ENCODE data around the gene CCL22.

DNA sequence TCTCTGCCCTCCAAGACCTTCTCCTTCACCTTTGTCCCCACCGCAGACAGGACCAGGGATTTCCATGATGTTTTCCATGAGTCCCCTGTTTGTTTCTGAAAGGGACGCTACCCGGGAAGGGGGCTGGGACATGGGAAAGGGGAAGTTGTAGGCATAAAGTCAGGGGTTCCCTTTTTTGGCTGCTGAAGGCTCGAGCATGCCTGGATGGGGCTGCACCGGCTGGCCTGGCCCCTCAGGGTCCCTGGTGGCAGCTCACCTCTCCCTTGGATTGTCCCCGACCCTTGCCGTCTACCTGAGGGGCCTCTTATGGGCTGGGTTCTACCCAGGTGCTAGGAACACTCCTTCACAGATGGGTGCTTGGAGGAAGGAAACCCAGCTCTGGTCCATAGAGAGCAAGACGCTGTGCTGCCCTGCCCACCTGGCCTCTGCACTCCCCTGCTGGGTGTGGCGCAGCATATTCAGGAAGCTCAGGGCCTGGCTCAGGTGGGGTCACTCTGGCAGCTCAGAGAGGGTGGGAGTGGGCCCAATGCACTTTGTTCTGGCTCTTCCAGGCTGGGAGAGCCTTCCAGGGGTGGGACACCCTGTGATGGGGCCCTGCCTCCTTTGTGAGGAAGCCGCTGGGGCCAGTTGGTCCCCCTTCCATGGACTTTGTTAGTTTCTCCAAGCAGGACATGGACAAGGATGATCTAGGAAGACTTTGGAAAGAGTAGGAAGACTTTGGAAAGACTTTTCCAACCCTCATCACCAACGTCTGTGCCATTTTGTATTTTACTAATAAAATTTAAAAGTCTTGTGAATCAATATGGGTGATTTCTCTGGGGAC lies 25.9 kb downstream of the CCL22 start:
- TF ChIP-seq, protein P1, sequence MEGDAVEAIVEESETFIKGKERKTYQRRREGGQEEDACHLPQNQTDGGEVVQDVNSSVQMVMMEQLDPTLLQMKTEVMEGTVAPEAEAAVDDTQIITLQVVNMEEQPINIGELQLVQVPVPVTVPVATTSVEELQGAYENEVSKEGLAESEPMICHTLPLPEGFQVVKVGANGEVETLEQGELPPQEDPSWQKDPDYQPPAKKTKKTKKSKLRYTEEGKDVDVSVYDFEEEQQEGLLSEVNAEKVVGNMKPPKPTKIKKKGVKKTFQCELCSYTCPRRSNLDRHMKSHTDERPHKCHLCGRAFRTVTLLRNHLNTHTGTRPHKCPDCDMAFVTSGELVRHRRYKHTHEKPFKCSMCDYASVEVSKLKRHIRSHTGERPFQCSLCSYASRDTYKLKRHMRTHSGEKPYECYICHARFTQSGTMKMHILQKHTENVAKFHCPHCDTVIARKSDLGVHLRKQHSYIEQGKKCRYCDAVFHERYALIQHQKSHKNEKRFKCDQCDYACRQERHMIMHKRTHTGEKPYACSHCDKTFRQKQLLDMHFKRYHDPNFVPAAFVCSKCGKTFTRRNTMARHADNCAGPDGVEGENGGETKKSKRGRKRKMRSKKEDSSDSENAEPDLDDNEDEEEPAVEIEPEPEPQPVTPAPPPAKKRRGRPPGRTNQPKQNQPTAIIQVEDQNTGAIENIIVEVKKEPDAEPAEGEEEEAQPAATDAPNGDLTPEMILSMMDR (conservative IDR thresholded peaks at IDR 0.05) = no peak
- no peak for TF ChIP-seq ZFX (IDR thresholded peaks at IDR 0.05)

All from C4-2B (cell line).